Neural cell (in vitro differentiated cells): ENCODE results near the gene PDK4.

Experiments used
- EP300 ChIP-seq: fragments of 450-650 bp; conservative IDR thresholded peaks from 2 replicates; pipeline ENCODE4 v1.6.1; 2014; ENCODE audit warnings: antibody characterized with exemption, mild to moderate bottlenecking, moderate library complexity; ENCODE audit not compliant: poor library complexity, severe bottlenecking
- POLR2AphosphoS5 ChIP-seq: IDR thresholded peaks from 2 replicates; pipeline ENCODE4 v1.6.1; 2012
- TF ChIP-seq, protein P1 (sequence below): fragments of 450-650 bp; IDR thresholded peaks from 2 replicates; pipeline ENCODE4 v1.5.1; 2014; ENCODE audit warnings: antibody characterized with exemption, mild to moderate bottlenecking, moderate library complexity; ENCODE audit not compliant: poor library complexity, severe bottlenecking

DNA sequence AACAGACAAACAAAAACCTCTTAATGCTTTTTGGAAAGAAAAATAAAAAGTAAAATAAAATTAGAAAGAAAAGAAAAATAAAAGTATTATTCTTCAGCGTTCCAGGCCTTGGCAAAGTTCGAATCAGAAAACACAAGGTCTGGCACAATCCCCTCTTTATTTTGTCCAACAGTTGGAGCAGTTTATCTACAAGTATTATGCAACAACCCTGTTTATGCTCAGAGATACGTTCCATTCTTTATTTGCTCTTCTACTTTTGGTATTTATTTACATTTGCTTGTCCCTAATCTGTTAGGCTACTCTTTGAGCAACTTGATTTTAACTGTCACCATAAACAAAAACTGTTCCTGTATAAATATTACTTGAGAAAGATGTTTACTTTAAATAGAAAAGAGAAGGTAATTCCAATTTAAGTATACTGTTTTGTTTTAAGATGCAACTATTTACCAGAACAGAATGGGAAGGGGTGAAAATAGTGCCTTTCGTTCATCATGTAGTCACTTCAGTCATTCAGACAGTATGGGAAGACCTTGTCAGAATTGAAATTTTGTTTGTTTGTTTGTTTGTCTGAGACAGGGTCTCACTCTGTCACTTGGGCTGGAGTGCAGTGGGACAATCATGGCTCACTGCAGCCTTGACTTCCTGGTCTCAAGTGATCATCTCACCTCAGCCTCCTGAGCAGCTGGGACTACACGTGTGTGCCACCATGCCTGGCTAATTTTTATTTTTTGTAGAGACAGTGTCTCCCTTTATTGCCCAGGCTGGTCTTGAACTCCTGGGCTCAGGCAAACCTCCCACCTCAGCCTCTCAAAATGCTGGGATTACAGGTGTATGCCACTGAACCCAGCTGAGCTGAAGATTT lies 5.7 kb downstream of the PDK4 start:
- TF ChIP-seq, protein P1, sequence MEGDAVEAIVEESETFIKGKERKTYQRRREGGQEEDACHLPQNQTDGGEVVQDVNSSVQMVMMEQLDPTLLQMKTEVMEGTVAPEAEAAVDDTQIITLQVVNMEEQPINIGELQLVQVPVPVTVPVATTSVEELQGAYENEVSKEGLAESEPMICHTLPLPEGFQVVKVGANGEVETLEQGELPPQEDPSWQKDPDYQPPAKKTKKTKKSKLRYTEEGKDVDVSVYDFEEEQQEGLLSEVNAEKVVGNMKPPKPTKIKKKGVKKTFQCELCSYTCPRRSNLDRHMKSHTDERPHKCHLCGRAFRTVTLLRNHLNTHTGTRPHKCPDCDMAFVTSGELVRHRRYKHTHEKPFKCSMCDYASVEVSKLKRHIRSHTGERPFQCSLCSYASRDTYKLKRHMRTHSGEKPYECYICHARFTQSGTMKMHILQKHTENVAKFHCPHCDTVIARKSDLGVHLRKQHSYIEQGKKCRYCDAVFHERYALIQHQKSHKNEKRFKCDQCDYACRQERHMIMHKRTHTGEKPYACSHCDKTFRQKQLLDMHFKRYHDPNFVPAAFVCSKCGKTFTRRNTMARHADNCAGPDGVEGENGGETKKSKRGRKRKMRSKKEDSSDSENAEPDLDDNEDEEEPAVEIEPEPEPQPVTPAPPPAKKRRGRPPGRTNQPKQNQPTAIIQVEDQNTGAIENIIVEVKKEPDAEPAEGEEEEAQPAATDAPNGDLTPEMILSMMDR: no peak
- TF ChIP-seq POLR2AphosphoS5 (no peak), EP300 (no peak)
